SK-N-SH (cell line): Measurements from ENCODE around the gene MPST.

Source experiments
- CTCF ChIP-seq: fragments of 200-600 bp; sonication (generic); IDR thresholded peaks from 2 replicates; pipeline ENCODE4 v1.6.1; 2017; ENCODE audit warnings: antibody characterized with exemption, mild to moderate bottlenecking, moderate library complexity
- GABPA ChIP-seq: IDR thresholded peaks from 2 replicates; pipeline ENCODE4 v1.4.0; 2012; ENCODE audit warnings: low read depth, mild to moderate bottlenecking
- YY1 ChIP-seq: IDR thresholded peaks from 2 replicates; pipeline ENCODE4 v1.4.0; 2012; ENCODE audit warnings: low read depth, mild to moderate bottlenecking
- TF ChIP-seq, protein P1 (sequence below): IDR thresholded peaks from 2 replicates; pipeline ENCODE4 v1.6.1; 2012; ENCODE audit warnings: mild to moderate bottlenecking, low read depth, low read length, moderate library complexity

DNA sequence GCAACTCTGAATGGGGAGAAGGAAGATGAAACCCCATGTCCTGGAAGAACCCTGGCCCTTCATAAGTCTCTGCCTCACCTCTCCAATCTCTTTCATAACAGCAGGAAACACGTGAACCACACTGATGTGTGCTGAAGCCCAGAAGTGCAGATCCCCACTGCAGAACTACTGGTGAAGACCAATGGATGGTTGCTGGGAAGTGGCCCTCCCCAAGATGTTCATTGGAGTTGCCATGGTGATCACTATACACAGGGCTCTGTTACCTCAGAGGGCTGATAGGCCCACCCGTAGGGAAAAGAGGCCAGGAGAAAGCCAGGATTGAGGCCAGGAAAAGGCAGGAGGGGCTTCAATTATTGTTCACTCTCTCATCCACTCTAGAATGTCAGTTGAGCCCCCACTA is 11.9 kb upstream of the MPST start:
- TF ChIP-seq CTCF (no peak), GABPA (no peak), YY1 (no peak)
- TF ChIP-seq, protein P1, sequence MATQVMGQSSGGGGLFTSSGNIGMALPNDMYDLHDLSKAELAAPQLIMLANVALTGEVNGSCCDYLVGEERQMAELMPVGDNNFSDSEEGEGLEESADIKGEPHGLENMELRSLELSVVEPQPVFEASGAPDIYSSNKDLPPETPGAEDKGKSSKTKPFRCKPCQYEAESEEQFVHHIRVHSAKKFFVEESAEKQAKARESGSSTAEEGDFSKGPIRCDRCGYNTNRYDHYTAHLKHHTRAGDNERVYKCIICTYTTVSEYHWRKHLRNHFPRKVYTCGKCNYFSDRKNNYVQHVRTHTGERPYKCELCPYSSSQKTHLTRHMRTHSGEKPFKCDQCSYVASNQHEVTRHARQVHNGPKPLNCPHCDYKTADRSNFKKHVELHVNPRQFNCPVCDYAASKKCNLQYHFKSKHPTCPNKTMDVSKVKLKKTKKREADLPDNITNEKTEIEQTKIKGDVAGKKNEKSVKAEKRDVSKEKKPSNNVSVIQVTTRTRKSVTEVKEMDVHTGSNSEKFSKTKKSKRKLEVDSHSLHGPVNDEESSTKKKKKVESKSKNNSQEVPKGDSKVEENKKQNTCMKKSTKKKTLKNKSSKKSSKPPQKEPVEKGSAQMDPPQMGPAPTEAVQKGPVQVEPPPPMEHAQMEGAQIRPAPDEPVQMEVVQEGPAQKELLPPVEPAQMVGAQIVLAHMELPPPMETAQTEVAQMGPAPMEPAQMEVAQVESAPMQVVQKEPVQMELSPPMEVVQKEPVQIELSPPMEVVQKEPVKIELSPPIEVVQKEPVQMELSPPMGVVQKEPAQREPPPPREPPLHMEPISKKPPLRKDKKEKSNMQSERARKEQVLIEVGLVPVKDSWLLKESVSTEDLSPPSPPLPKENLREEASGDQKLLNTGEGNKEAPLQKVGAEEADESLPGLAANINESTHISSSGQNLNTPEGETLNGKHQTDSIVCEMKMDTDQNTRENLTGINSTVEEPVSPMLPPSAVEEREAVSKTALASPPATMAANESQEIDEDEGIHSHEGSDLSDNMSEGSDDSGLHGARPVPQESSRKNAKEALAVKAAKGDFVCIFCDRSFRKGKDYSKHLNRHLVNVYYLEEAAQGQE, result no peak
